ENCODE results near the gene P3H2. TPM values are rescaled to one million over a fixed set of nuclear protein-coding genes. Genes with fewer than 3 reads are reported as not detected.
A peak's percentile ranks its signal among the peaks of the same experiment; 100 is the strongest.

P3H2 gene
- total and polyA plus RNA-seq, 2 experiments from 2014 or later, result 8.2 to 24.2 TPM

GRCh38 chr3:190088890-190089289 lies 31.8 kb downstream of the P3H2 start (continued):
- TF ChIP-seq REST (IDR thresholded peaks at IDR 0.05; ENCODE audit: unreplicated experiment) (no peak), ETS1 (IDR thresholded peaks at IDR 0.05) (no peak), EZH2phosphoT487 (IDR thresholded peaks at IDR 0.05; ENCODE audit: unreplicated experiment) (no peak)

- Histone ChIP-seq H3F3A (replicated peaks; ENCODE audit: low read depth) (no peaks in the 10 kb centered on the region), H3K9me2 (ENCODE audit: insufficient read depth) (no peaks in the 10 kb centered on the region), H3K36me3 (ENCODE audit: insufficient read depth) (no peaks in the 10 kb centered on the region), H3K4me1 (ENCODE audit: insufficient read depth) (peaks cover 5% of the 10 kb centered on the region; the same call in 1 of the 2 replicates), H3K27ac (ENCODE audit: low read depth) (no peak overlapping the region), H3K4me2 (no peak overlapping the region), H3K4me3 (no peak overlapping the region), H4K20me1 (replicated peaks; ENCODE audit: insufficient read depth) (no peaks in the 10 kb centered on the region), H3K27me3 (ENCODE audit: insufficient read depth) (no peaks in the 10 kb centered on the region), H2AFZ (no peak overlapping the region), H3K79me2 (replicated peaks; ENCODE audit: insufficient read depth) (no peaks in the 10 kb centered on the region)
- peak; percentile 98 for ATAC-seq
- peaks cover 4% of the 10 kb centered on the region; the same call in 1 of the 3 replicates for H3K36me3 Mint-ChIP-seq (ENCODE audit: low read depth)
- peak; percentile 75 for DNase-seq (ENCODE audit: low spot score)
- no peaks in the 10 kb centered on the region for H3K9me3 Mint-ChIP-seq
- no peak overlapping the region for H3K27ac Mint-ChIP-seq
- peaks cover 36% of the 10 kb centered on the region for H3K4me1 Mint-ChIP-seq
- H3K27me3 Mint-ChIP-seq (ENCODE audit: insufficient read depth, low read depth, poor library complexity), result no peaks in the 10 kb centered on the region
- H3K4me3 Mint-ChIP-seq, result no peak overlapping the region; the same call in 2 of the 3 replicates
- no peak for TF ChIP-seq ETS1 (IDR thresholded peaks at IDR 0.05)
- peak; percentile 14; the same call in 1 of the 2 replicates for TF ChIP-seq NANOG (IDR thresholded peaks at IDR 0.05; ENCODE audit: borderline replicate concordance)
- TF ChIP-seq STAT1 (IDR thresholded peaks at IDR 0.05; ENCODE audit: unreplicated experiment), result no peak
- no peak for TF ChIP-seq JUNB (IDR thresholded peaks at IDR 0.05; ENCODE audit: unreplicated experiment)
- TF ChIP-seq ZNF114 (CRISPR knock-in tag; IDR thresholded peaks at IDR 0.05), result no peak
- no peak for TF ChIP-seq EZH2phosphoT487 (IDR thresholded peaks at IDR 0.05; ENCODE audit: unreplicated experiment)
- no peak for TF ChIP-seq REST (IDR thresholded peaks at IDR 0.05; ENCODE audit: unreplicated experiment)
- TF ChIP-seq EZH2 (IDR thresholded peaks at IDR 0.05; ENCODE audit: low read depth, unreplicated experiment), result no peak
- TF ChIP-seq POLR2AphosphoS5 (IDR thresholded peaks at IDR 0.05; ENCODE audit: low read depth), result no peak
- no peak for TF ChIP-seq ZNF331 (CRISPR knock-in tag; IDR thresholded peaks at IDR 0.05; ENCODE audit: low read depth)
Observed at GRCh38 chr3:190086191-190086590, 34.5 kb downstream of the P3H2 start.

Measured in GM23338 (cell line).